Astrocyte (in vitro differentiated cells and primary cell): ENCODE data around the gene SEMA4C. TPM values are rescaled to one million over a fixed set of nuclear protein-coding genes. Genes with fewer than 3 reads are reported as not detected.
A peak's percentile ranks its signal among the peaks of the same experiment; 100 is the strongest.

Experiments
- DNase-seq: peaks from one replicate; pipeline ENCODE4 v3.0.0-alpha.2; 2010; ENCODE audit warnings: low read depth
- FAIRE-seq: peaks from 2 replicates; lab custom pipeline; 2011; peaks lifted over from hg19 to GRCh38; lab: Jason Lieb, UNC
- H2AFZ ChIP-seq: 2 replicates; pipeline ENCODE4 v1.6.0; 2012; ENCODE audit warnings: low read depth, low read length, inconsistent platforms
- H3K27ac ChIP-seq: 2 replicates; pipeline ENCODE4 v1.5.1; 2011; ENCODE audit warnings: low read depth, low read length, inconsistent platforms
- H3K27me3 ChIP-seq: 2 replicates; pipeline ENCODE4 v1.6.0; 2011; ENCODE audit warnings: low read length, inconsistent platforms; ENCODE audit not compliant: insufficient read depth
- H3K36me3 ChIP-seq: 2 replicates; pipeline ENCODE4 v1.5.1; 2011; ENCODE audit warnings: low read length, inconsistent platforms; ENCODE audit not compliant: insufficient read depth
- H3K4me1 ChIP-seq: 2 replicates; pipeline ENCODE4 v1.5.1; 2011; ENCODE audit warnings: low read length, inconsistent platforms; ENCODE audit not compliant: insufficient read depth
- H3K4me2 ChIP-seq: 2 replicates; pipeline ENCODE4 v1.6.0; 2012; ENCODE audit warnings: low read length, inconsistent platforms
- H3K4me3 ChIP-seq: 2 replicates; pipeline ENCODE4 v1.5.1; 2011; ENCODE audit warnings: low read depth, mild to moderate bottlenecking, low read length, inconsistent platforms; ENCODE audit not compliant: insufficient read depth
- H3K79me2 ChIP-seq: 2 replicates; pipeline ENCODE4 v1.6.0; 2012; ENCODE audit warnings: mild to moderate bottlenecking, low read length, inconsistent platforms; ENCODE audit not compliant: insufficient read depth
- H3K9ac ChIP-seq: 2 replicates; pipeline ENCODE4 v1.6.0; 2012; ENCODE audit warnings: mild to moderate bottlenecking, low read length, inconsistent platforms
- H3K9me3 ChIP-seq: 2 replicates; pipeline ENCODE4 v1.5.1; 2012; ENCODE audit warnings: low read depth, mild to moderate bottlenecking, low read length, inconsistent platforms; ENCODE audit not compliant: insufficient read depth
- H4K20me1 ChIP-seq: 2 replicates; pipeline ENCODE4 v1.6.0; 2012; ENCODE audit warnings: low read length, inconsistent platforms; ENCODE audit not compliant: insufficient read depth
- H3K27ac Mint-ChIP-seq: one replicate; pipeline ENCODE4 v1.8.0; 2021; ENCODE audit warnings: mild to moderate bottlenecking, mixed read lengths; ENCODE audit not compliant: unreplicated experiment
- H3K27me3 Mint-ChIP-seq: one replicate; pipeline ENCODE4 v1.8.0; 2021; ENCODE audit warnings: low read depth, mixed read lengths; ENCODE audit not compliant: unreplicated experiment
- H3K36me3 Mint-ChIP-seq: one replicate; pipeline ENCODE4 v1.8.0; 2021; ENCODE audit warnings: low read depth, mixed read lengths; ENCODE audit not compliant: unreplicated experiment
- H3K4me1 Mint-ChIP-seq: one replicate; pipeline ENCODE4 v1.8.0; 2021; ENCODE audit warnings: low read depth, mixed read lengths; ENCODE audit not compliant: unreplicated experiment
- H3K4me3 Mint-ChIP-seq: one replicate; pipeline ENCODE4 v1.8.0; 2021; ENCODE audit warnings: mild to moderate bottlenecking, moderate library complexity, mixed read lengths; ENCODE audit not compliant: unreplicated experiment
- H3K9me3 Mint-ChIP-seq: one replicate; pipeline ENCODE4 v1.8.0; 2021; ENCODE audit warnings: mild to moderate bottlenecking, mixed read lengths; ENCODE audit not compliant: unreplicated experiment
- CTCF ChIP-seq: IDR thresholded peaks from 2 replicates; pipeline ENCODE4 v1.5.1; 2011; ENCODE audit warnings: low read depth, mild to moderate bottlenecking, inconsistent platforms, low read length, moderate library complexity; ENCODE audit not compliant: insufficient read depth
- EZH2 ChIP-seq: IDR thresholded peaks from 2 replicates; pipeline ENCODE4 v1.6.1; 2012; ENCODE audit warnings: mild to moderate bottlenecking, low read length, inconsistent platforms; ENCODE audit not compliant: insufficient read depth
- total RNA-seq: library from RNA; stranded (reverse); gene quantifications from 2 replicates; pipeline ENCODE4 v1.2.1, GENCODE V29; 2021

Gene SEMA4C
- total RNA-seq, 1 donor from 2014 or later: 32.8 TPM

GRCh38 chr2:96867756-96868554 lies 1.9 kb downstream of the SEMA4C start:
- no peaks in the 10 kb centered on the region for H3K9me3 Mint-ChIP-seq
- TF ChIP-seq CTCF: no peak
- no peak for TF ChIP-seq EZH2
- peaks cover 48% of the 10 kb centered on the region for H3K79me2 ChIP-seq

GRCh38 chr2:96866986-96867755 lies 2.7 kb downstream of the SEMA4C start:
- peaks cover 48% of the 10 kb centered on the region for H3K79me2 ChIP-seq
- H3K4me3 Mint-ChIP-seq: peak overlapping the region; percentile 90

More at GRCh38 chr2:96867756-96868554, 1.9 kb downstream of the SEMA4C start:
- Histone ChIP-seq H3K4me3 (peak overlapping the region; percentile 83), H3K27ac (peak overlapping the region; percentile 72), H2AFZ (peak overlapping the region; percentile 58), H3K36me3 (peaks cover 24% of the 10 kb centered on the region), H3K4me1 (peaks cover 29% of the 10 kb centered on the region), H4K20me1 (peaks cover 50% of the 10 kb centered on the region), H3K27me3 (no peaks in the 10 kb centered on the region), H3K9me3 (no peaks in the 10 kb centered on the region), H3K4me2 (peak overlapping the region; percentile 98), H3K9ac (peak overlapping the region; percentile 92)
- no peak for DNase-seq
- Mint-ChIP-seq H3K36me3 (peaks cover 5% of the 10 kb centered on the region), H3K4me3 (peak overlapping the region; percentile 90), H3K27me3 (no peaks in the 10 kb centered on the region), H3K27ac (peak overlapping the region; percentile 84), H3K4me1 (peaks cover 11% of the 10 kb centered on the region)
- no peak for FAIRE-seq

More at GRCh38 chr2:96866986-96867755, 2.7 kb downstream of the SEMA4C start:
- H4K20me1 ChIP-seq: peaks cover 51% of the 10 kb centered on the region
- H2AFZ ChIP-seq: no peak overlapping the region
- no peaks in the 10 kb centered on the region for H3K9me3 Mint-ChIP-seq
- no peaks in the 10 kb centered on the region for H3K27me3 Mint-ChIP-seq
- no peak for TF ChIP-seq CTCF
- TF ChIP-seq EZH2: no peak
- H3K27ac ChIP-seq: peak overlapping the region; percentile 72
- H3K36me3 Mint-ChIP-seq: peaks cover 5% of the 10 kb centered on the region
- peak overlapping the region; percentile 92 for H3K9ac ChIP-seq
- H3K4me3 ChIP-seq: peak overlapping the region; percentile 83
- peak overlapping the region; percentile 84 for H3K27ac Mint-ChIP-seq
- peak overlapping the region; percentile 98 for H3K4me2 ChIP-seq
- FAIRE-seq: no peak
- no peak for DNase-seq
- H3K4me1 ChIP-seq: peaks cover 25% of the 10 kb centered on the region
- peaks cover 25% of the 10 kb centered on the region for H3K36me3 ChIP-seq
- H3K9me3 ChIP-seq: no peaks in the 10 kb centered on the region
- H3K4me1 Mint-ChIP-seq: peaks cover 6% of the 10 kb centered on the region
- H3K27me3 ChIP-seq: no peaks in the 10 kb centered on the region
